GM19043 (cell line): ENCODE measurements around the gene GIPC2.

Experiments
- ATAC-seq: cut with Tn5 transposase; IDR thresholded peaks from one replicate; pipeline ENCODE4 v1.9.1; 2021; ENCODE audit warnings: low read depth; ENCODE audit not compliant: unreplicated experiment

The GIPC2 gene

DNA sequence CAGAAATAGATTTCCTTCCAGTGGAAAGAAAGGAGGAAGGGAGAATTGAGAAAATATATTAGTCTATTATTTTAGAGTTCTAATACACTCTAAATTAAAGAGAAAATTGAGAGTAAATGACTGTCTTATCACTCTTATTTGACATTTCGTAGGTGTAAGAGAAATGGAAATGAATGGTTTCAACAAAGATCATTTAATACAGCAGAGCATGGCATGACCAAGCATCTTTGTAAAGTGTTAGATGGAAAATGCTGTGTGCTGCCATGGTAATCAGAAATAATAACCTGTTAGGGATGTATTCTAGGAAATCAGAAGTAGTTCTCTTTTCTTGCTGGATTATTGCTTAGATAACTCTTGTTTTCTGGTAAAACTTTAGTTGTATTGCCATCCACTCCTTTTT, 90.9 kb downstream of the GIPC2 start:
- no peak for ATAC-seq

DNA sequence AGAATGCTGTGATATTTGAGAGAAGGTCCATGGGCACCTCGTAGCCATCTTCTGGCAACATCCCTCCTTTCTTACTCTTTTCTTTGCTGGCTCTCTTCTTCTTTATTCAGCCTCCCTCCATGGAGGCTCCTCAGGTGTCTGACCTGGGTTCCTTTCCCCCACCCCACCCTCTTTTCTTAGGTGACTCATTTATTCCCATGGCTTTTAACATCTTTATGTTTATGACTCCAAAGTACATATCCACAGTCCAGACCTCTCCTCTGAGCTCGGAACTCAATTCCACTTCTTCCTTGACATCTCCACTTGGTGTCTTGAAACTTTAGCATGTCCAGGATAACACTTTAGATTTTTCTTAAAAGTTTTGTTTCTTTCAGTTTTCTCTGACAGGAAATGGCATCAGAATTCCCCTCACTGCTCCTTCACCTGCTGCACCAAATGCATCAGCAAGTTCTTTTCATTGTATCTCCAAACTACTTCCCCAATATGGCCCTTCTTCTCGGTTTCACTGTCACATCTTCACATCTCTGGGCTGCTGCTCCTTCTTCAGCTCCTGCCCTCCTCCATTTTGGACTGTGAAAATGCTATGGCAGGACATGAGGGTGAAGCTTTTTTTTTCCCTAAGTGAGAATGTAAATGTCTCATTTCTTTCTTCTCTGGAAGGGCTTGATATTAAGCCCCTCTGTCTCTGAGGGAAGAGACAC, 95.9 kb downstream of the GIPC2 start:
- ATAC-seq = no peak

DNA sequence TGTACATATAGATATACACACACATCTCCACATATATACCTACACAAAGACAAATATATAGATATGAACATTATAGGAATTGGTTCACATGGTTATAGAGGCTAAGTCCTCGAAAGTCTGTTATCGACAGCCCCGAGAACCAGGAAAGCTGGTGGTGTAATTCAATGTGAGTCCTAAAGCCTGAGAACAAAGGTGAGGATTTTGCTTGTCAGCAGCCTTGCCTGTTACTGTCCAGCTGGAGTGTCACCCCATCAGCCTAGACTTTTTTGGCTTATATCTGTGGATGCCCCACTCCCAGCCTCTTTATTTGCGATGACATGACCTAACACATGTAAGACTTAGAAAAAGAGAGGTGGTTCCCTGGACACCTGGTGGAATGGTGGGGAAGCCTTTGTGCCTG, 97.0 kb downstream of the GIPC2 start:
- ATAC-seq = no peak

DNA sequence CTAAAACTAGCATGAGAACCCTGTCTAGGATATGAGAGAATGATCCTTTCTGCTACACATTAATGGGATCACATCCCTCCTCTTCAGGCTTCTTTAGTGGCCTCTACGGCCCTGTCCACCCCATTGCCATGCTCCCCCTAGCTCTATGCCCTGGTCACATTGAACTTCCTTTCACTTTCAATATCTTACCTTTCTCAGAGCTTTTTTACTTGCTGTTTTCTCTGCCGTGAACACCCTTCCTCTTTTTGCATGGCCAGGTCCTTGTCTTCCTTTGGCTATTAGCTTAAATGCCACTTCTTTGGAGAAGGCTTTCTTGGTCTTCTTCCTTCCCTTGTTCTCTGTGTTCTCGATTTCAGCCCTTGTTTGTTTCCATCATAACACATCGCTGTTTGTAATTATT, 97.4 kb downstream of the GIPC2 start:
- ATAC-seq = peak; percentile 69

DNA sequence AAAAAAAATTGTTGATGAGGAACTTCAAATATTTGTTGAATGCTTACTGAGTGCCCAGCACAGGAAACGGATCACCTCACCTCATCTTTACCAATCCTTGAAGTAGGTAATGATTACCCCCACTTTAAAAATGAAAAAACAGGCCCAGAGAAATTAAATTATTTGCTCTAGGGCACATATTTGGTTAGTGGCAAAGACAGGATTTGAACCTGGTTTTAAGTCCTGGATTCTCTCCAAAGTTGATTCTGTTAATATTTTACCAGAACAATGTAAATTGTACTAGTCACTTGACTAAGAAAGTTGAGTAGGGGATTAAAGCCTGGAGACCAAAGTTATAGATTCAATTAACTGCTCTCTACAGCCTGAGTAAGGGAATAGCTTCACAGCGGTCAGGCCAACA, 97.9 kb downstream of the GIPC2 start:
- peak; percentile 0 for ATAC-seq

DNA sequence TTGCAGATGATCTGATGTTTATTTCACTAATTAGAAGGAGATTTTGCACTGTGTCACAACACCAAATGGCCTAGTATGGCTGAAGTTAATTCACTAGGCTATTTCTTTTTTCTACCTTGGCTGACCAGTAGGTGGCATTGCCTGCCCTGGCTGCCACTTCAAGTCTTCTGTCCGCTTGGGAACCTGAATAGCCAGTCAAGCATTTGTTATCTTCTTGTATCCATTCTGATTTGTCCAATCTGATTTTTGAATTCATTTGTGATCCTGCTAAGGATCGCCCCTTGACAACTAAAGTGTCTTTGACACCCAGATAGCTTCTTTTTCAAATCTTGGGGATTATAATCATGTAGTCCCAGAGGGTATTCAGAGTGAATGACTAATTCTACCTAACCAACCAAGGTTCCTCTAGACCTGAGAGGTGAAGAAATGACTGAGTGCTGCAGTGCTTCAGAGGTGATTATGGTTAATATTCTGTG, 99.4 kb downstream of the GIPC2 start:
- peak; percentile 70 for ATAC-seq

DNA sequence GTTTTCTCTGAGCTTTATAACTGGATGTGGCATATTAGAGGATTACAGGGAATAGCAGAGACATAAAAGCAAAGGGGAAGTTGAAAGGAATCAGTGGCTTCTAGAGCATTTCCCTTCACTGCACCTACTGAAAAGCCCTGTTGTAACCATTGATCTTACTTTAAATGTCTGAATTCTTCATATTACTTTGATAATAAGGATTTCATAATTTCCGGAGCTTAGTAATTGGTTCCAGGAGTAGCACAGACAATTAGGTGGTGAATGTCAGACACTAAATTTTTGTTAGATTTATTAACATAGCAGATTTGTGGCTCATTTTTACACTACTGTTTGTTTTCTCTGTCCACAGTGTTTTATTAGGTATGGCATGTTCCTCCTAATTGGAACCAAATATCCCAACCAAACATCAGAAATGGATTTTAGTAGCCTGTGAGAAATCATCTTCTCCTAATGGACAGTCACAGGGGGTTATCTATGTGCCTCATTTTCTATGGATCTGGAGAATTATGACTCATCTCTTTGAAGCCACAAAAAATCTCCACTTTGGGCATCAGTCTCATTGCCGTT, 100.5 kb downstream of the GIPC2 start:
- ATAC-seq = no peak

DNA sequence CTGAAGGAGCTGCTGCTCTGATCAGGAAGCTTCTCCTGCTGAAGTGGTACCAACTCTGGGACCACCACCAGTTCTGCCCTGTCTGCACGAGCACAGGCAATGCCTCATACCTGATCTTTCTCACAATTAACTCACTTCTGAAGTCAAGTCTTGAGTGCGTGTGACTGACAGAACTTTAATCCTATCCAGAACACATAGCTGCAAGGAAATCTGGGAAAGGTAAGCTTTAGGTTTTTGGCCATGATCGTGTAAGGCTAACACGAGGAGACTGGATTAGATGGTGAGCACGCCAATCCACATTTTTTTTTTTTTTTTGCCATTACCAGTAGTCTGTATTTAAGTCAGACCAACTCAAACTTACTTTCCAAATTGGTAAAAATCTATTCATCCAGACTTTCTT, 101.3 kb downstream of the GIPC2 start:
- no peak for ATAC-seq

DNA sequence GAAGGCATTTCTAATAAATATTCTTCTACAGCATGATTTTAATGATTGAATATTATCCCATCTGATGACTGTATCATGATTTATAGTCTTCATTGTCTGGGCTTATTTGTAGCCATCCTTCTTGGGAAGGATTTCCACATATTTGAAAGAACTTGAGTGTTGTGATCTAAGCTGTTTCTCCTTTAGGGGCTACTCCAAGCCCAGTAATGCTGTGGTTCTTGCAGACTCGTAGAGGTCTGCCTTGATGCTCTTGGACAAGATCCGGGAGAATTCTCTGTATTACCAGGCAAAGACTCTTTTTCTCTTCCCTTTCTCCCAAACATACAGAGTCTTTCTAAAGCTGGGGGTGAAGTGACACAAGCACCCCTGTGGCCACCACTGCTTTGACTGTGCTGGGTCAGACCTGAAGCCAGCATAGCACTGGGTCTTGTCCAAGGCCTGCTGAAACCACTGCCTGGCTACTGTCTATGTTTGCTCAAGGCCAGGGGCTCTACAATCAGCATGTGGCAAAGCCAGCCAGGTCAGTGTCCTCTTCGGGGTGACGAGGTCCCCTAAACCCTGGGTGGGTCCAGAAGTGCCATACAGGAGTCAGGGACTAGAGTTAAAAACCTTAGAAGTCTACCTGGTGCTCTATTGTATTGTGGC, 107.4 kb downstream of the GIPC2 start:
- ATAC-seq = no peak

DNA sequence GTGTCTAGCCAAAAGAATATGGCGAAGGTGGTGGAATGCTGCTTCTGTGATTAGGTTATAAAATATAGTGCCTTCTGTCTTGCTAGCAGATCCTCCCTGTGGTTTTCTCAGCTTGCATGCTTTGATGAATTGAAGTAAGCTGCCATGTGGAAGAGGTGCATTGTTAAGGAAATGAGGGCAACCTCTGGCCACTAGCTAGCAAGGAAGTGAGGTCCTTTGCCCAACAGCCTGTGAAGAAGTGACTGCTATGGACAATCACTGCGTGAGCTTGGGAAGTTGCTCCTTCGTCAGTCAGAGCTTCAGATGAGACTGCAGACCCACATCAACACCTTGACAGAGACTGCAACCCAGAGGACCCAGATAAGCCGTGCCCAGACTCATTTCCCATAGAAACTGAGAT, 109.4 kb downstream of the GIPC2 start:
- ATAC-seq = no peak

DNA sequence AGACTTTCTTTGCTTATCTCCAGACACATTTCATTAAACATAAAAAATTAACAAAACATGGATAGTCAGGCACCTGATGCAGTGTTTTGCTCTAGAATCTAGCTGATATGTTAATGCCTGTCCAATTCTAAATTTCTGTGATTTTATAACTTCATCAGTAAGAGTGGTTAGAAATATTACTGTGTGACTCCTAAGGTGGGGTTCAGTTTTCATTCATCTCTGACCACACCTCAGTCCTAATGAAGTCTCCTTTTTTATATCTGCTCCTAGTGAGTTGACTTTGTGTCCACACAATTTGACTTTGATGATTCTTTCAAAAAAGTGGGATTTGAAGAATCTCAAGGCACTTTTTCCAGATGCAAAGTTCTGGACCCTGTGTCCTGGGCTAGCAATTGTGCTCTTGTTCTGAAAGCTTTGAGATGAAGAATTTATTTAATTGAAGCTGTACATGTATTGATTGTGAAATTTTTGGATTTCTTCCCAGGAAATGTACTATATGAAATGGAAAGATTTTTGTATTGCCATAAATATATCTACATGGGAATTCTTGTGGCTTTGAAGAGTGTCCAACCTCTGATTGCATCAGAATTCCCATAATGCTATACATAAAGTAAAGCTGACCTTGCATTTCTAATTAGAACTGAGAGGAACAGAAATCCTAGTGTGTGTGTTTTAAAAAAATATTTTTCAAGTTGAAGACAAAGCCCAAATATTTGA, 111.2 kb downstream of the GIPC2 start:
- no peak for ATAC-seq

DNA sequence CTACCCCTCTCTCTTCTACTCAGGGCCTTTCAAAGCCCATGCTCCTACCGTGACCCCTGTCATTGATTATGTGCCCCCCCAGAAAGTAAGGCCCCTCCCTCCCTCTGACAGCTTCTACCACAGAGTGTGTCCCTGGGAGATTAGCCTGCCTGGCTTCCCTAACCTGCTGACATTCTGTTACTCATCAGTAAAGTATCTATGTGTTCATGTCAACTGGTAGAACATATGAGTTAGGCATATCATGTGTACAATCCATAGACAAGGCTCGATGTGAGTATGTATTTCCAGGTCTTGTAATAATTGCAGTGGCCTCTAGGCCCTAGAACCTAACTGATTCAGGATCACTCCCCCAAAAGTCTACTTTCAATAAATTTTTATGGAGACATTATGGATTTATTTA, 120.0 kb downstream of the GIPC2 start:
- no peak for ATAC-seq

DNA sequence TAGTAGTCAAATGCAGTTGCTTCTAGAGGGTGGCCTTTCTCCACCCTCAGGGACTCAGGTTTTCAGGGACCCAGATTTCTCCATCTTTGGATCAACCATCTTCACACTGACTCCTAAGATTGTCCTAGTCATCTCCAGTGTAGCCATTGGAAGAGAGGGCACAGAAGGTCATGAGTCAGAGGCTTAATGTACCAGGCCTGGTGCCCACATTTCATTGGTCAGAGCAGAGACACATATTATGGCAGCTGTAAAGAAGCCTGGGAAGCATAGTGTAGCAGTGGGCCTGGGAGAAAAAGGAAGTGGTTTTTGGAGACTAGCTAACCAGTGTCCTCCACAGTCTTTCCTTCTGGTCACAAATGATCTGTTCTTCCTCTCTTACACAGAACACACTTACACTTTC, 122.5 kb downstream of the GIPC2 start:
- ATAC-seq = no peak

DNA sequence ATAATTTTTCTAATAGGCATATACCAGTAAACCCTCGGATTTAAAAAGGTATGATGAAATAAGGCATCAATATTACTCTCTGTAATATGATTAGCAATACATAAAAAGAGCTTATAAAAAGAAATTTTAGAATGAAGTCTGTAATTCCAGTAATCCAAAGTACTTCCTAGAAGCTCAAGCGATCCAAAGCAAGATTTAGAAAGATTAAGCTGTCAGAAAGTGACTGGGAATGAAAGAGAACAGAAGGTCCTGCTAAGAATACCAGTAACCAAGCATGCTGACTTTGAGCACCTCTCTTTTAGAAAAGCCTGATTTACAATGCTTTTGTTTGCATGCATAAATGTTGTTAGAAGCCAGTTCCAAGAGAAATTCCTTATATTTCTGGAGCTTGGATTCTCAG, 125.1 kb downstream of the GIPC2 start:
- ATAC-seq = no peak

DNA sequence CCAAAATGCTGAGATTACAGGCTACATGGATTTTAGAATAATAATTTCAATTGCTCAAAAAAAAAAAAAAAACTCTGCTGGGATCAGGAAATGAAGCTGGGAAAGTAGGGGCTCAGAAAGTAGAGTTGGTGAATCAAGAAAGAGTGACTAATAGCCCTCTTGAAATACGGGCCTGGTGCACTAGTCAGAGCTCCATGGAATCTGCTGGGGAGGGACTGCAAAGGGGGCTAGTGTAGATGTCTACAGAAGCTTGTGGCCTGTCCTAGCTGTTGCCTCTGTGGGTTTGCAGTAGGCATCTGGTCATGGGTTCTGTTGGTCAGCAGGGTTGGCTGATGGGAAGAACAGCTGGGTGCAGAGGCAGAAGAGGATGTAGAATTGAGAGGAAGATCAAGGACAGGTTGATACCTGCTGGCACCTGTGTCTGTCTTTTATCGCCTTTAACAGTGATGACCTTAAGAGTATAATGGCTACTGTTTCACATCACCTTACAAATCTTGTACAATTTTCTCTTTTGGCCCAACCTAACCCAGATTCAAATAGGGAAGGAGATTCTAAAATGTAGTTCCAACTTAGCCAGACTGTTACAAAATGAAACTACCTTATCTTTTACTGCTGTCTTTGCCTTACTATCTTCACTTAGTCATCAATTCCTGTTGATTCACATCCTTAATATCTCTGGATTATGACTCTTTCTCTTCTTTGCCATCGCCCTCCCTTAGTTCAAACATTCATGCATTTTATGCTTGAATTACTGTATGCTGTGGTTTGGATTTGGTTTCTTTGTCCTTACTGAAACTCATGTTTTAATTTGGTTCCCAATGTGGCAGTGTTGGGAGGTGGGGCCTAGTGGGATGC, 126.2 kb downstream of the GIPC2 start:
- ATAC-seq = no peak

DNA sequence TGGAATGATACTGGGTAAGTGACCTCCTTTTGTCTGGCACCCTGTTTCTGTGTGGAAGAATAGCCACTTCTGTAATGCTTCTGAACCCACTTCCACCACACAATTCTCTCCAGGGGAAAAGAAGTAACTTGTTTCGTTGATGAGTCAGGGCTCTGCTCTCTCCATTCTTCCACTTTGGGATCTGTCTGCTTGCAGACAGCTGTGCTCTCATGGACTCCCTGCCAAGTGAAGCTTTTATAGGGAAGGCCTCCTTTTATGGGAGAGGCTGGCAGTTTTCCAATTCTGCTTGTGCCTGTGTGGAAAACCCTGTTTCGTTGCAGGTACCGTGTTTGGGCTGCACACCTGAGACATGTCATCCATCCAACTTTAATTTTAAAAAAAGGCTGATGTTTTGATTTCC, 130.7 kb downstream of the GIPC2 start:
- ATAC-seq = no peak

DNA sequence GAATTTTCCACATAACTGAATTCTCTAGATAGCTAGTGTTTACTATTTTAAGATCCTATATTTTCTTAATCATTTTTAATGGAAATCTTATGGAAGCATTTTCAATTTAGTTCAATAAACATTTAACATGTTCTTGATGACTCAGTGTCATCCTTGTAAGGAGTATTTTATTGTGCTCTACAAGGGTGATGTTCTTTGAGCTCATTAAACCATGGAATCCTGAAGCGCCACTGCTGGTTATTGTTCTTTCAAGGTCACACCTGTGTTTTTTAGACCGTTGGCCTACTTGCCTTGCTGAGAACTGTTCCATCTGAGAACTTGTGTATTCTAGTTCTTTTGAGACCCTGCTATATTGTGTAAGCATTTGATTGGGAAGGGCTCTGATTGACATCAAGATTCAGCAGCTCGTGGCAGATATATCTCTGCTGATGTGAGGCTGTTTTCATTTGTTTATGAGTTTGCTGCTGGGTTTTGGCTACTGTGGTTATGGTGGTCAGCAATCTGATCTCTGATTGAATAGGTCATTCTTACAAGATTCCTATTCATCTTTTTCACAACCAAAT, 132.0 kb downstream of the GIPC2 start:
- ATAC-seq = no peak

DNA sequence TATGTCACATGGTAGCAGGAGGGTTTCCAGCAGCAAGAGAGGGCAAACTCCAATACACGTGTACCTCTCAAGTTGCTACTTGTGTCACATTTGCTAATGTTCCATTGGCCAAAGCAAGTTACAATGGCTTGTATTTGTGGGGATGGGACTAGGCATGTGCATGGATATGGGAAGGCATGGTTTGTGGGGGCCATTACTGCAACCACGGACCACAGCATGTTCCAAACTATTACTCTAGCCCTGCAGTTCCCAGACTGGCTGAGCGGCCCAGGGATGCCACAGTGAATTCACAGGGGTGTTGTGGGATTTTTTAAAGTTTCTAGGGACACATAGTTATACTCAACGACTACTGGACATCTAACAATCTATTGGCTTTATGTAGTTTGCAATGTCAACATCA, 133.1 kb downstream of the GIPC2 start:
- no peak for ATAC-seq

DNA sequence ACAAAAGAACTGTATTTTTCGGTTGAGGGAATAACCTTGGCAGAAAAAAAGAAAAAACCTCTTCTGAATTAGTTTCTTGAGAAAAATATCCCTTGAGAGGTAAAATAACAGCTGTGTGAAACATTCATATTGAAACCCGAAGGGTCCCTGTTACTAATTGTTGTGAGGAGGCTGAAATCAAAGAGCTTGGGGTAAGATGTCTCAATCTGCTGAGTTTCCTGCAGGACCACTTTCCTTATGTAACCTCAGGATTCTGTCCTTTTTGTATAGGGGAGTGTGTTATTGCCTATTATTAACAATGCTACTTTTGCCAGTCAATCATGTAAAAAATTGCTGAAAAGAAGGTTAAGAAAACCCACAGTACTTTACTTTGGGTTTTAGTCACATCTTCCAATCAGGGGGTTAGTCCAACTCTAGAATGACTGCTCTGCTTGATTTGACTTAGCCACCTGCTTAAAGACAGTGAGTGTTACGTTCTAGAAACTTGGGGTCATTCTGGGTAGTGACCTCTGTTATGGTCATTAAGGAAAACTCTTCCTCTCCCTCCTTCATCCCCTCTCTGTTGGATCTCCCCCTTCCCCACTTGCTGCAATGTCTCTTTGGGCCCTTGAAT, 138.8 kb downstream of the GIPC2 start:
- ATAC-seq = no peak
